ENCODE measurements around the gene BCL2.

The BCL2 gene

GRCh38 chr18:63145851-63146555, 173.6 kb downstream of the BCL2 start:
- Histone ChIP-seq H3K27ac (ENCODE audit: low read depth, low read length) (no peak overlapping the region), H3K4me1 (ENCODE audit: control insufficient read depth in 1 of 2, insufficient read depth in 2 of 2, low read length in 2 of 2) (peaks cover 4 to 14% of the 10 kb centered on the region in 2 donors), H3K27me3 (ENCODE audit: control insufficient read depth in 1 of 2, insufficient read depth in 2 of 2, low read length in 2 of 2) (no peaks in the 10 kb centered on the region), H3K4me3 (ENCODE audit: low read depth in 1 of 2, low read length in 2 of 2) (no peak overlapping the region), H3K9ac (ENCODE audit: low read depth in 1 of 2, low read length in 2 of 2) (no peak overlapping the region), H3K36me3 (ENCODE audit: control insufficient read depth in 1 of 2, insufficient read depth in 2 of 2, low read length in 2 of 2) (no peaks in the 10 kb centered on the region), H3K9me3 (ENCODE audit: control insufficient read depth in 1 of 2, low read length in 2 of 2) (no peaks in the 10 kb centered on the region)

GRCh38 chr18:63145166-63145850, 174.3 kb downstream of the BCL2 start:
- no peak overlapping the region for H3K27ac ChIP-seq (ENCODE audit: low read depth, low read length)
- H3K4me1 ChIP-seq (ENCODE audit: control insufficient read depth in 1 of 2, insufficient read depth in 2 of 2, low read length in 2 of 2), result peaks cover 4 to 14% of the 10 kb centered on the region in 2 donors

GRCh38 chr18:63144748-63145147, 174.8 kb downstream of the BCL2 start:
- H3K9me3 ChIP-seq (ENCODE audit: control insufficient read depth in 1 of 2, low read length in 2 of 2), result no peaks in the 10 kb centered on the region
- no peaks in the 10 kb centered on the region for H3K36me3 ChIP-seq (ENCODE audit: control insufficient read depth in 1 of 2, insufficient read depth in 2 of 2, low read length in 2 of 2)
- H3K27ac ChIP-seq (ENCODE audit: low read depth, low read length), result no peak overlapping the region
- H3K4me1 ChIP-seq (ENCODE audit: control insufficient read depth in 1 of 2, insufficient read depth in 2 of 2, low read length in 2 of 2), result peaks cover 4 to 14% of the 10 kb centered on the region in 2 donors
- no peak overlapping the region for H3K4me3 ChIP-seq (ENCODE audit: low read depth in 1 of 2, low read length in 2 of 2)
- no peak overlapping the region for H3K9ac ChIP-seq (ENCODE audit: low read depth in 1 of 2, low read length in 2 of 2)
- H3K27me3 ChIP-seq (ENCODE audit: control insufficient read depth in 1 of 2, insufficient read depth in 2 of 2, low read length in 2 of 2), result no peaks in the 10 kb centered on the region

More at GRCh38 chr18:63145166-63145850, 174.3 kb downstream of the BCL2 start:
- Histone ChIP-seq H3K27me3 (ENCODE audit: control insufficient read depth in 1 of 2, insufficient read depth in 2 of 2, low read length in 2 of 2) (no peaks in the 10 kb centered on the region), H3K36me3 (ENCODE audit: control insufficient read depth in 1 of 2, insufficient read depth in 2 of 2, low read length in 2 of 2) (no peaks in the 10 kb centered on the region), H3K9ac (ENCODE audit: low read depth in 1 of 2, low read length in 2 of 2) (no peak overlapping the region), H3K9me3 (ENCODE audit: control insufficient read depth in 1 of 2, low read length in 2 of 2) (no peaks in the 10 kb centered on the region), H3K4me3 (ENCODE audit: low read depth in 1 of 2, low read length in 2 of 2) (no peak overlapping the region)

GRCh38 chr18:63143330-63143771, 176.2 kb downstream of the BCL2 start:
- no peak overlapping the region for H3K27ac ChIP-seq (ENCODE audit: low read depth, low read length)

GRCh38 chr18:63142594-63143225, 176.9 kb downstream of the BCL2 start:
- Histone ChIP-seq H3K4me3 (ENCODE audit: low read depth in 1 of 2, low read length in 2 of 2) (no peak overlapping the region), H3K9ac (ENCODE audit: low read depth in 1 of 2, low read length in 2 of 2) (peak overlapping the region in 1 of 2 donors; percentile 22), H3K27me3 (ENCODE audit: control insufficient read depth in 1 of 2, insufficient read depth in 2 of 2, low read length in 2 of 2) (no peaks in the 10 kb centered on the region), H3K4me1 (ENCODE audit: control insufficient read depth in 1 of 2, insufficient read depth in 2 of 2, low read length in 2 of 2) (peaks cover 12 to 31% of the 10 kb centered on the region in 2 donors), H3K9me3 (ENCODE audit: control insufficient read depth in 1 of 2, low read length in 2 of 2) (no peaks in the 10 kb centered on the region), H3K27ac (ENCODE audit: low read depth, low read length) (no peak overlapping the region), H3K36me3 (ENCODE audit: control insufficient read depth in 1 of 2, insufficient read depth in 2 of 2, low read length in 2 of 2) (no peaks in the 10 kb centered on the region)

More at GRCh38 chr18:63143330-63143771, 176.2 kb downstream of the BCL2 start:
- Histone ChIP-seq H3K4me1 (ENCODE audit: control insufficient read depth in 1 of 2, insufficient read depth in 2 of 2, low read length in 2 of 2) (peaks cover 11 to 27% of the 10 kb centered on the region in 2 donors), H3K36me3 (ENCODE audit: control insufficient read depth in 1 of 2, insufficient read depth in 2 of 2, low read length in 2 of 2) (no peaks in the 10 kb centered on the region), H3K9ac (ENCODE audit: low read depth in 1 of 2, low read length in 2 of 2) (peak overlapping the region in 1 of 2 donors; percentile 4), H3K9me3 (ENCODE audit: control insufficient read depth in 1 of 2, low read length in 2 of 2) (no peaks in the 10 kb centered on the region), H3K4me3 (ENCODE audit: low read depth in 1 of 2, low read length in 2 of 2) (no peak overlapping the region), H3K27me3 (ENCODE audit: control insufficient read depth in 1 of 2, insufficient read depth in 2 of 2, low read length in 2 of 2) (no peaks in the 10 kb centered on the region)

- Histone ChIP-seq H3K9me3 (ENCODE audit: control insufficient read depth in 1 of 2, low read length in 2 of 2) (no peaks in the 10 kb centered on the region), H3K4me1 (ENCODE audit: control insufficient read depth in 1 of 2, insufficient read depth in 2 of 2, low read length in 2 of 2) (peaks cover 12 to 35% of the 10 kb centered on the region in 2 donors), H3K9ac (ENCODE audit: low read depth in 1 of 2, low read length in 2 of 2) (no peak overlapping the region), H3K27me3 (ENCODE audit: control insufficient read depth in 1 of 2, insufficient read depth in 2 of 2, low read length in 2 of 2) (no peaks in the 10 kb centered on the region), H3K36me3 (ENCODE audit: control insufficient read depth in 1 of 2, insufficient read depth in 2 of 2, low read length in 2 of 2) (no peaks in the 10 kb centered on the region), H3K4me3 (ENCODE audit: low read depth in 1 of 2, low read length in 2 of 2) (no peak overlapping the region), H3K27ac (ENCODE audit: low read depth, low read length) (no peak overlapping the region)
Measured at GRCh38 chr18:63141778-63142176, 177.8 kb downstream of the BCL2 start.

GRCh38 chr18:63140997-63141777, 178.4 kb downstream of the BCL2 start:
- Histone ChIP-seq H3K27me3 (ENCODE audit: control insufficient read depth in 1 of 2, insufficient read depth in 2 of 2, low read length in 2 of 2) (no peaks in the 10 kb centered on the region), H3K9ac (ENCODE audit: low read depth in 1 of 2, low read length in 2 of 2) (no peak overlapping the region), H3K27ac (ENCODE audit: low read depth, low read length) (no peak overlapping the region), H3K9me3 (ENCODE audit: control insufficient read depth in 1 of 2, low read length in 2 of 2) (no peaks in the 10 kb centered on the region), H3K4me1 (ENCODE audit: control insufficient read depth in 1 of 2, insufficient read depth in 2 of 2, low read length in 2 of 2) (peaks cover 12 to 35% of the 10 kb centered on the region in 2 donors), H3K4me3 (ENCODE audit: low read depth in 1 of 2, low read length in 2 of 2) (no peak overlapping the region), H3K36me3 (ENCODE audit: control insufficient read depth in 1 of 2, insufficient read depth in 2 of 2, low read length in 2 of 2) (no peaks in the 10 kb centered on the region)

GRCh38 chr18:63140038-63140450, 179.5 kb downstream of the BCL2 start:
- no peak overlapping the region for H3K4me3 ChIP-seq (ENCODE audit: low read depth in 1 of 2, low read length in 2 of 2)
- H3K9ac ChIP-seq (ENCODE audit: low read depth in 1 of 2, low read length in 2 of 2), result no peak overlapping the region
- H3K4me1 ChIP-seq (ENCODE audit: control insufficient read depth in 1 of 2, insufficient read depth in 2 of 2, low read length in 2 of 2), result peaks cover 12 to 35% of the 10 kb centered on the region in 2 donors
- no peaks in the 10 kb centered on the region for H3K27me3 ChIP-seq (ENCODE audit: control insufficient read depth in 1 of 2, insufficient read depth in 2 of 2, low read length in 2 of 2)
- H3K36me3 ChIP-seq (ENCODE audit: control insufficient read depth in 1 of 2, insufficient read depth in 2 of 2, low read length in 2 of 2), result no peaks in the 10 kb centered on the region
- no peak overlapping the region for H3K27ac ChIP-seq (ENCODE audit: low read depth, low read length)
- H3K9me3 ChIP-seq (ENCODE audit: control insufficient read depth in 1 of 2, low read length in 2 of 2), result no peaks in the 10 kb centered on the region

GRCh38 chr18:63138436-63139340, 180.9 kb downstream of the BCL2 start:
- peaks cover 12 to 32% of the 10 kb centered on the region in 2 donors for H3K4me1 ChIP-seq (ENCODE audit: control insufficient read depth in 1 of 2, insufficient read depth in 2 of 2, low read length in 2 of 2)

More at GRCh38 chr18:63138436-63139340, 180.9 kb downstream of the BCL2 start:
- H3K27me3 ChIP-seq (ENCODE audit: control insufficient read depth in 1 of 2, insufficient read depth in 2 of 2, low read length in 2 of 2), result no peaks in the 10 kb centered on the region
- H3K36me3 ChIP-seq (ENCODE audit: control insufficient read depth in 1 of 2, insufficient read depth in 2 of 2, low read length in 2 of 2), result no peaks in the 10 kb centered on the region
- no peak overlapping the region for H3K27ac ChIP-seq (ENCODE audit: low read depth, low read length)
- H3K9me3 ChIP-seq (ENCODE audit: control insufficient read depth in 1 of 2, low read length in 2 of 2), result no peaks in the 10 kb centered on the region
- peak overlapping the region; percentile 46 to 50 for H3K4me3 ChIP-seq (ENCODE audit: low read depth in 1 of 2, low read length in 2 of 2)
- peak overlapping the region in 1 of 2 donors; percentile 21 for H3K9ac ChIP-seq (ENCODE audit: low read depth in 1 of 2, low read length in 2 of 2)

Measured in duodenal mucosa (tissue), 2 donors.